ENCODE measurements around the gene BCL2L14.

DNA sequence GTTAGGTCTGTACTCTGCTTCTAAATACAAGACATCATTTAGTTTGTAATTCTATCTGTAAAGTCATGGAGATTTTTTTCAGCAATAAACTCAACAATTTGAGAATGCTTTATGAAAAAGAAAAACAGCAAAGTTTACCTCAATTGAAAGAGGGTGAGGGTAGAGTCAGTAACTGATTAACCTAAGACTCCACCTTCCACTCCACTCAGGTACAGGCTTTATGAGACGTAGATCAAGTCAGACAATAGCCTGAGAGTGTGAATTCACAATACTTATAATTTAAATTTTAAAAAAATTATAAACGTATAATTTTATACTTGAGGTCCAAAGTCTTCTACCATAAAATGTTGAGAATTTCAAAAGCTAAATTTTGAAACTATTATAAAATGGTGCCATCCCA lies 45.9 kb downstream of the BCL2L14 start:
- TF ChIP-seq, protein P1, sequence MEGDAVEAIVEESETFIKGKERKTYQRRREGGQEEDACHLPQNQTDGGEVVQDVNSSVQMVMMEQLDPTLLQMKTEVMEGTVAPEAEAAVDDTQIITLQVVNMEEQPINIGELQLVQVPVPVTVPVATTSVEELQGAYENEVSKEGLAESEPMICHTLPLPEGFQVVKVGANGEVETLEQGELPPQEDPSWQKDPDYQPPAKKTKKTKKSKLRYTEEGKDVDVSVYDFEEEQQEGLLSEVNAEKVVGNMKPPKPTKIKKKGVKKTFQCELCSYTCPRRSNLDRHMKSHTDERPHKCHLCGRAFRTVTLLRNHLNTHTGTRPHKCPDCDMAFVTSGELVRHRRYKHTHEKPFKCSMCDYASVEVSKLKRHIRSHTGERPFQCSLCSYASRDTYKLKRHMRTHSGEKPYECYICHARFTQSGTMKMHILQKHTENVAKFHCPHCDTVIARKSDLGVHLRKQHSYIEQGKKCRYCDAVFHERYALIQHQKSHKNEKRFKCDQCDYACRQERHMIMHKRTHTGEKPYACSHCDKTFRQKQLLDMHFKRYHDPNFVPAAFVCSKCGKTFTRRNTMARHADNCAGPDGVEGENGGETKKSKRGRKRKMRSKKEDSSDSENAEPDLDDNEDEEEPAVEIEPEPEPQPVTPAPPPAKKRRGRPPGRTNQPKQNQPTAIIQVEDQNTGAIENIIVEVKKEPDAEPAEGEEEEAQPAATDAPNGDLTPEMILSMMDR (optimal IDR thresholded peaks at IDR 0.05 in 1 of 3, IDR thresholded peaks at IDR 0.05 in 1 of 3, conservative IDR thresholded peaks at IDR 0.05 in 1 of 3; ENCODE audit: extremely low read depth in 1 of 3, insufficient read depth in 2 of 3, low read length in 3 of 3), result no peak
- no peak for TF ChIP-seq EZH2 (IDR thresholded peaks at IDR 0.05; ENCODE audit: low read length)
